ENCODE measurements around the gene CIRBP. TPM values are rescaled to one million over a fixed set of nuclear protein-coding genes. Genes with fewer than 3 reads are reported as not detected.

CIRBP gene
- total and polyA plus RNA-seq, 2 of the 13 experiments (the other 11 are each of a cell fraction or from before 2014, with no cell fraction given): 133 to 140 TPM

DNA sequence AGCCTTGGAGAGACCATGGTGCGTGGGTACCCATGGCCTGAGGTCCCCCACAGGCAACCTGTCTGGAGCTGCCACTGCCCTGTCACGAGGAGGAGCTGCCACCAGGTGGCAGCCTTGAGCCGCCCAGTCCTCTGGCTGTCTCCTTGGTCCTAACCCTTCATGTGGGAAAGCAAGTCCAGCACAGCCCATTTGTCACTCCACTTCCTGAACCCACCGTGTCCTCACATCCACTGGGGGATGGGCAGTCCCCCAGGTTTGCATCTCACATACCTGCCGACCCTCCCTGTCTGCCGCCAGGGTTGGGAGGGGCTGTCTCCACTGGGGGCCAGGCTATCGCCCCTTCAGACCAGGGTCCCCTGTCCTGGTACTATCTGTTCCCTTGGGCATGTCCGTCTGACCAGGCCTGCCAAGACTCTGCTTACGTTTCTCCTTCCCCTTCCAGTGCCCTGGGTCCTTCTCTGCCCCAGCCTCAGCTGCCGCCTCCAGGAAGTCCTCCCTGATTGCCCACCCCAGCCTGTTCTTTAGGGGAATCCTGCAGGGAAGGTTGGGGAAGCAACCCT, 10.7 kb downstream of the CIRBP start (continued):
- TF ChIP-seq PATZ1 (CRISPR knock-in tag; IDR thresholded peaks at IDR 0.05): peak; percentile 57; the same call in 1 of the 2 replicates
- no peak for TF ChIP-seq MYNN (CRISPR knock-in tag; IDR thresholded peaks at IDR 0.05; ENCODE audit: low read depth)
- peak; percentile 43; the same call in 1 of the 2 replicates for TF ChIP-seq SMAD3 (CRISPR knock-in tag; IDR thresholded peaks at IDR 0.05)
- TF ChIP-seq KDM2A (CRISPR knock-in tag; IDR thresholded peaks at IDR 0.05; ENCODE audit: borderline replicate concordance, low read depth): peak; percentile 79; the same call in 1 of the 2 replicates
- TF ChIP-seq TEAD3 (CRISPR knock-in tag; optimal IDR thresholded peaks at IDR 0.05; ENCODE audit: borderline replicate concordance): peak; percentile 33
- 0 out of 2 replicates have a peak, but pooled peaks have one; percentile 34 for TF ChIP-seq ZNF205 (CRISPR knock-in tag; IDR thresholded peaks at IDR 0.05)
- TF ChIP-seq RAD51 (IDR thresholded peaks at IDR 0.05; ENCODE audit: borderline replicate concordance): no peak
- peak; percentile 47; the same call in 1 of the 2 replicates for TF ChIP-seq SSRP1 (CRISPR knock-in tag; IDR thresholded peaks at IDR 0.05)
- TF ChIP-seq ARID5B (CRISPR knock-in tag; IDR thresholded peaks at IDR 0.05): peak; percentile 23; the same call in 1 of the 2 replicates
- no peak for TF ChIP-seq ZNF256 (CRISPR knock-in tag; conservative IDR thresholded peaks at IDR 0.05)
- TF ChIP-seq, protein P1, sequence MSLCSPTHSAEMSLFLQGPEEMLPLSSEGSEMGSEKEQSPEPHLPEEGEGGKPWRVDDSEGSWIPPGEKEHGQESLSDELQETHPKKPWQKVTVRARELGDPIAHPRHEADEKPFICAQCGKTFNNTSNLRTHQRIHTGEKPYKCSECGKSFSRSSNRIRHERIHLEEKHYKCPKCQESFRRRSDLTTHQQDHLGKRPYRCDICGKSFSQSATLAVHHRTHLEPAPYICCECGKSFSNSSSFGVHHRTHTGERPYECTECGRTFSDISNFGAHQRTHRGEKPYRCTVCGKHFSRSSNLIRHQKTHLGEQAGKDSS (CRISPR knock-in tag; IDR thresholded peaks at IDR 0.05; ENCODE audit: borderline replicate concordance, low read depth): 0 out of 2 replicates have a peak, but pooled peaks have one; percentile 67
- TF ChIP-seq SOX13 (IDR thresholded peaks at IDR 0.05): no peak
- no peak for TF ChIP-seq SOX13 (CRISPR knock-in tag; conservative IDR thresholded peaks at IDR 0.05 in 1 of 2, IDR thresholded peaks at IDR 0.05 in 1 of 2)
- peak; percentile 38; the same call in 1 of the 2 replicates for TF ChIP-seq FOXK1 (CRISPR knock-in tag; IDR thresholded peaks at IDR 0.05; ENCODE audit: borderline replicate concordance, low read depth)
- no peak for TF ChIP-seq MTA1 (CRISPR knock-in tag; IDR thresholded peaks at IDR 0.05; ENCODE audit: borderline replicate concordance)
- no peak for TF ChIP-seq RARG (CRISPR knock-in tag; IDR thresholded peaks at IDR 0.05; ENCODE audit: low read depth)
- peak; percentile 25; the same call in 1 of the 2 replicates for TF ChIP-seq THRA (CRISPR knock-in tag; IDR thresholded peaks at IDR 0.05; ENCODE audit: borderline replicate concordance)
- TF ChIP-seq ELF3 (CRISPR knock-in tag; IDR thresholded peaks at IDR 0.05): 0 out of 2 replicates have a peak, but pooled peaks have one; percentile 28
- TF ChIP-seq, protein P2, sequence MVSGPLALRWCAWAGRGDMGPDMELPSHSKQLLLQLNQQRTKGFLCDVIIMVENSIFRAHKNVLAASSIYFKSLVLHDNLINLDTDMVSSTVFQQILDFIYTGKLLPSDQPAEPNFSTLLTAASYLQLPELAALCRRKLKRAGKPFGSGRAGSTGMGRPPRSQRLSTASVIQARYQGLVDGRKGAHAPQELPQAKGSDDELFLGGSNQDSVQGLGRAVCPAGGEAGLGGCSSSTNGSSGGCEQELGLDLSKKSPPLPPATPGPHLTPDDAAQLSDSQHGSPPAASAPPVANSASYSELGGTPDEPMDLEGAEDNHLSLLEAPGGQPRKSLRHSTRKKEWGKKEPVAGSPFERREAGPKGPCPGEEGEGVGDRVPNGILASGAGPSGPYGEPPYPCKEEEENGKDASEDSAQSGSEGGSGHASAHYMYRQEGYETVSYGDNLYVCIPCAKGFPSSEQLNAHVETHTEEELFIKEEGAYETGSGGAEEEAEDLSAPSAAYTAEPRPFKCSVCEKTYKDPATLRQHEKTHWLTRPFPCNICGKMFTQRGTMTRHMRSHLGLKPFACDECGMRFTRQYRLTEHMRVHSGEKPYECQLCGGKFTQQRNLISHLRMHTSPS (CRISPR knock-in tag; IDR thresholded peaks at IDR 0.05; ENCODE audit: low read depth): no peak
- no peak for TF ChIP-seq ZSCAN20 (CRISPR knock-in tag; IDR thresholded peaks at IDR 0.05; ENCODE audit: borderline replicate concordance)

Data from HepG2 (cell line).